ENCODE measurements around the gene C16orf96.
A peak's percentile ranks its signal among the peaks of the same experiment; 100 is the strongest.

The C16orf96 gene

GRCh38 chr16:4529085-4530060 is 26.8 kb upstream of the C16orf96 start:
- no peaks in the 10 kb centered on the region for H3K9me3 ChIP-seq (ENCODE audit: insufficient read depth, low read depth, low read length)
- peak overlapping the region; percentile 51; the same call in 1 of the 2 replicates for H3K9ac ChIP-seq (ENCODE audit: low read depth, low read length)
- peaks cover 14% of the 10 kb centered on the region for H3K4me1 ChIP-seq (ENCODE audit: insufficient read depth, low read length)
- peak overlapping the region; percentile 25; the same call in 1 of the 2 replicates for H3K4me3 ChIP-seq (ENCODE audit: low read length)
- no peak overlapping the region for H3K27ac ChIP-seq (ENCODE audit: low read length)
- H3K27me3 ChIP-seq (ENCODE audit: insufficient read depth, low read length), result no peaks in the 10 kb centered on the region
- peaks cover 19% of the 10 kb centered on the region; the same call in 1 of the 2 replicates for H3K36me3 ChIP-seq (ENCODE audit: insufficient read depth, low read depth, low read length)

- no peaks in the 10 kb centered on the region for H3K27me3 ChIP-seq (ENCODE audit: insufficient read depth, low read length)
- H3K9me3 ChIP-seq (ENCODE audit: insufficient read depth, low read depth, low read length), result no peaks in the 10 kb centered on the region
- H3K27ac ChIP-seq (ENCODE audit: low read length), result no peak overlapping the region
- H3K4me1 ChIP-seq (ENCODE audit: insufficient read depth, low read length), result peaks cover 14% of the 10 kb centered on the region
- H3K9ac ChIP-seq (ENCODE audit: low read depth, low read length), result no peak overlapping the region
- no peak overlapping the region for H3K4me3 ChIP-seq (ENCODE audit: low read length)
- H3K36me3 ChIP-seq (ENCODE audit: insufficient read depth, low read depth, low read length), result peaks cover 26% of the 10 kb centered on the region; the same call in 1 of the 2 replicates
Observed at GRCh38 chr16:4531811-4532210, 24.3 kb upstream of the C16orf96 start.

DNA sequence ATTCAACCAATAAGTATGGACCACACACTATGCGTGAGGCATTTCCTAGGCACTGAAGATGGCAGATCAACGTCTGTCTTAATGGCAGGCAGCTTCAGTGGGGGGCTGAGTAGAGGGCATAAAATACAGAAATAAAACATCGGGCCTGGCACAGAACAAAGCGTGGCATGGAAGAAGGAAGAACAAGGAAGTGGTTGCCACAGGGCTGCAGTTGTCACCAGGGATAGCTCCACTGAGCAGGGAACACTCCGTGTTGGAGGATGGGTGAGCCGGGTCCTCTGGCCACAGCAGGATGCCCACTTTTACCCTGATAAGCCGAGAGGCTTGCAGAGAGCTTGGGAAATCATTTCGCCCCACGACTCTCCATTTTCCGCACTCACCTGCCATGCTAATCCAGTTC is 23.9 kb upstream of the C16orf96 start:
- Histone ChIP-seq H3K27ac (ENCODE audit: low read length) (no peak overlapping the region), H3K36me3 (ENCODE audit: insufficient read depth, low read depth, low read length) (peaks cover 26% of the 10 kb centered on the region; the same call in 1 of the 2 replicates), H3K4me1 (ENCODE audit: insufficient read depth, low read length) (peaks cover 18% of the 10 kb centered on the region), H3K4me3 (ENCODE audit: low read length) (no peak overlapping the region), H3K27me3 (ENCODE audit: insufficient read depth, low read length) (no peaks in the 10 kb centered on the region), H3K9ac (ENCODE audit: low read depth, low read length) (no peak overlapping the region), H3K9me3 (ENCODE audit: insufficient read depth, low read depth, low read length) (no peaks in the 10 kb centered on the region)

DNA sequence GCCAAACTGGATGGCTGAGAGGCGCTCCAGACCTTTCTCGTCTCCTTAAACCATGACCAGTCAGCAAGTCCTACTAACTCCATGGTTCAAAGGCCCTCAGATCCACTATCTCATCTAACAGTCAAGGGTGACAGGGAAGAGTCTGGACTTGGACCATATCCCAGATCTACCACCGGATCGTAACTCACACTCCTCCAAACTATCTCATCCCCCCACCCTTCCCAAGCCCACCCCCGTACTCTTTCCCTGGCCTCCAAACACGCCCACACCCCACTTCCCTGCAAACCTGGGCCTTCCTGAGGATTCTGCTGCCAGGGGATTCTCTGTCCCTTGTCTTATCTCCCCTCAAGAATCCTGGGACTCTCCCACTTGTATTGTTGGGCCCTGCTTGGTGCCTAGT is 22.6 kb upstream of the C16orf96 start:
- Histone ChIP-seq H3K27ac (ENCODE audit: low read length) (no peak overlapping the region), H3K4me3 (ENCODE audit: low read length) (no peak overlapping the region), H3K4me1 (ENCODE audit: insufficient read depth, low read length) (peaks cover 18% of the 10 kb centered on the region), H3K36me3 (ENCODE audit: insufficient read depth, low read depth, low read length) (peaks cover 26% of the 10 kb centered on the region; the same call in 1 of the 2 replicates), H3K9me3 (ENCODE audit: insufficient read depth, low read depth, low read length) (no peaks in the 10 kb centered on the region), H3K27me3 (ENCODE audit: insufficient read depth, low read length) (no peaks in the 10 kb centered on the region), H3K9ac (ENCODE audit: low read depth, low read length) (no peak overlapping the region)

DNA sequence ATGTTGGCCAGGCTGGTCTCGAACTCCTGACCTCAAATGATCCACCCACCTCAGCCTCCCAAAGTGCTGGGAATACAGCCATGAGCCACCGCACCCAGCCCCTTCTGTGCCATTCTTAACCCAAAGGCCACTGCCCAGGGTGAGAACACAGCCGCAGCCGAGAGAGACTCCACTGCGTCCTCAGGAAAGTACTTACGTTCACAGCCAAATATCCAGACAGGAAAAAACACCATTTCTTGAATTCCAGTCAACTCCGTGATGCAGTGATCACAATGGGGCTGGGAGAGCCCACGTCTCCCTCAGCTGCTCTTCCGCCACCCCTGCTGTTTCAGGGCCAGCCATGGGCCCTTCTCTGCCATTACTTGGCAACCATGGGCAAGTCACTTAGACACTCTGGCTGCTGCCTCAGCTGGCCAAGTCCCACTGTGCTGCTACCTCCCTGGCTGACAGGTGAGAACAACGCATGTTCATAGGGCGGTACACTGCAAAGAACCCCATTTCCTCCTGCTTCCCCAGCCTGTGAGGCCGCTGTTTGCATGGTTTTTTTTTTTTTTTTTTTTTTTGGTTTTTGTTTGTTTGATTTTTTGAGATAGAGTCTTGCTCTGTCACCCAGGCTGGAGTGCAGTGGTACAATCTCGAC is 21.9 kb upstream of the C16orf96 start:
- H3K36me3 ChIP-seq (ENCODE audit: insufficient read depth, low read depth, low read length), result peaks cover 26% of the 10 kb centered on the region; the same call in 1 of the 2 replicates
- H3K9me3 ChIP-seq (ENCODE audit: insufficient read depth, low read depth, low read length), result peaks cover 5% of the 10 kb centered on the region
- peaks cover 5% of the 10 kb centered on the region; the same call in 1 of the 2 replicates for H3K27me3 ChIP-seq (ENCODE audit: insufficient read depth, low read length)
- no peak overlapping the region for H3K9ac ChIP-seq (ENCODE audit: low read depth, low read length)
- H3K27ac ChIP-seq (ENCODE audit: low read length), result no peak overlapping the region
- H3K4me1 ChIP-seq (ENCODE audit: insufficient read depth, low read length), result peaks cover 13% of the 10 kb centered on the region
- H3K4me3 ChIP-seq (ENCODE audit: low read length), result no peak overlapping the region

DNA sequence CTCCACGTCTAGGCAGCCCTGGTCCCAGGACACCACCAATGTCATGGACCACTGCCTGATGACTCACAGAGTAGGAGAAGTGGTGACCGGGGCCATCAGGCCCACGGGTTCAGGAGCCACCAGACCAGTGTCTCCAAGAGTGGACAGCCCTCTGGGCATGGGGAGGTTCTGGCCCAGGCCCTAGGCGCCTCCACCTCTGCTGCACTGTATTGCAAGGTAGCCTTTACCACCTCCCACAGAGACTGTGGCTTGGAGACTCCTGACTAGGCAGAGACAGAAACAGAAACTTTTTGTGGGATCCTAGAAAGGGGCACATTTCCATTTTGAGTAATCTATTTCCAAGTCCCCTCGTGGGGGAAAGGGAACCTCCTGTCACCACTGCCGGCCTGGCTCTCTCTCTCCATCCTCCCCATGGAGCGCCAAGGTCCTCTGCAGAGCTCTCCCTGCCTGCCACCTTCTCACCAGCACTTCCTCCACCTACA is 20.5 kb upstream of the C16orf96 start:
- H3K36me3 ChIP-seq (ENCODE audit: insufficient read depth, low read depth, low read length), result peaks cover 26% of the 10 kb centered on the region; the same call in 1 of the 2 replicates
- H3K9ac ChIP-seq (ENCODE audit: low read depth, low read length), result no peak overlapping the region
- H3K27me3 ChIP-seq (ENCODE audit: insufficient read depth, low read length), result peaks cover 15% of the 10 kb centered on the region
- H3K4me3 ChIP-seq (ENCODE audit: low read length), result no peak overlapping the region
- no peak overlapping the region for H3K27ac ChIP-seq (ENCODE audit: low read length)
- H3K4me1 ChIP-seq (ENCODE audit: insufficient read depth, low read length), result peaks cover 4% of the 10 kb centered on the region; the same call in 1 of the 2 replicates
- peaks cover 10% of the 10 kb centered on the region for H3K9me3 ChIP-seq (ENCODE audit: insufficient read depth, low read depth, low read length)

- Histone ChIP-seq H3K4me3 (ENCODE audit: low read length) (peak overlapping the region; percentile 91; the same call in 1 of the 2 replicates), H3K9ac (ENCODE audit: low read depth, low read length) (peak overlapping the region; percentile 86; the same call in 1 of the 2 replicates), H3K36me3 (ENCODE audit: insufficient read depth, low read depth, low read length) (peaks cover 24% of the 10 kb centered on the region; the same call in 1 of the 2 replicates)
Observed at GRCh38 chr16:4536391-4537106, 19.6 kb upstream of the C16orf96 start.

DNA sequence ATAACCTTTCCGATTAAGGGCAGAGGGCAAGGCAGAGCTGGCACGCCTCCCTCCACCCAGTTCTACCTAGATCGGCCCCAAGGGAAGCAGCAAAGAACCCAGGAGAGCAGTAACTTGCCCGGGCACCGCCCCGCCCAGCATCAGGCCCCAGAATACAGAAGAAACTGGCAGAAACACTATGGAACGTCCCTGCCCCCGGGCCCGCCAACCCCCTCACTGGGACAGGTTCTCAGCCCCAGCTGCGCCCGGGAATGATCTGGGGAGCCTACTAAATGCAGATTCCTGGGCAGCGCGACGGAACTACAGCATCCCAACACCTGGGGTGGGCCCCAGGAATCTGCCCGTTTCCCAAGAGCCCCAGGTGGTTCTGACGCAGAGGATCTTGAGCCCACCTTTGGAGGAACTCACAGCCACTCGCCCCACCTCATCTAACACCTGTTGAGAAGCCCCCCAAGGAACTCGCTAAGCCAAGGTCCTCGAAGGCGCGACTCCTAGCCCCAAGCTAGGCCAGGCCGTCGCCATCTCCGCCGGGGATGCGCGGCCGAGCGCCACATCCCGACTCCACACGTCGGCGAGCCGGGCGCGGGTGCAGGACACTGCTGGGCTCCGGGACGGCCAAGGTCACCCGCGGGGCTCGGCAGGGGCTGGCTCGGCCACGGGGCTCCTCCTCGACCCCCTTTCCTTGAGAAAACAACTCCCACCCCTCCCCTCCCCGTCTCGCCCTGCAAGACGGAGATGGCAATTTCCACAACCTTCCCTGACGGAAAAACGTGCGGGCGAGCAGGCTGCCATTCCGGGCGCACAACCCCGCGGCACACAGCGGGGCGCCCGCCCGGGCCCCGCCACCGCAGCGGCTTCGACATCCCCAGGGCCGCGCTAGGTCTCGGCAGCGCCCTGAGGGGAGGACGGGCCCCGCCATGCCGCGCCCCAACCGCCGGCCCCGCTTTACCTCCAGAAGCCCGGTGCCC is 18.5 kb upstream of the C16orf96 start:
- Histone ChIP-seq H3K27me3 (ENCODE audit: insufficient read depth, low read length) (peaks cover 15% of the 10 kb centered on the region), H3K27ac (ENCODE audit: low read length) (peak overlapping the region; percentile 77), H3K4me3 (ENCODE audit: low read length) (peak overlapping the region; percentile 91), H3K36me3 (ENCODE audit: insufficient read depth, low read depth, low read length) (peaks cover 13% of the 10 kb centered on the region; the same call in 1 of the 2 replicates), H3K9me3 (ENCODE audit: insufficient read depth, low read depth, low read length) (peaks cover 10% of the 10 kb centered on the region), H3K9ac (ENCODE audit: low read depth, low read length) (peak overlapping the region; percentile 86; the same call in 1 of the 2 replicates), H3K4me1 (ENCODE audit: insufficient read depth, low read length) (peaks cover 4% of the 10 kb centered on the region; the same call in 1 of the 2 replicates)

More at GRCh38 chr16:4536391-4537106, 19.6 kb upstream of the C16orf96 start:
- peaks cover 10% of the 10 kb centered on the region for H3K9me3 ChIP-seq (ENCODE audit: insufficient read depth, low read depth, low read length)
- no peak overlapping the region for H3K27ac ChIP-seq (ENCODE audit: low read length)
- peaks cover 15% of the 10 kb centered on the region for H3K27me3 ChIP-seq (ENCODE audit: insufficient read depth, low read length)
- H3K4me1 ChIP-seq (ENCODE audit: insufficient read depth, low read length), result peaks cover 4% of the 10 kb centered on the region; the same call in 1 of the 2 replicates

DNA sequence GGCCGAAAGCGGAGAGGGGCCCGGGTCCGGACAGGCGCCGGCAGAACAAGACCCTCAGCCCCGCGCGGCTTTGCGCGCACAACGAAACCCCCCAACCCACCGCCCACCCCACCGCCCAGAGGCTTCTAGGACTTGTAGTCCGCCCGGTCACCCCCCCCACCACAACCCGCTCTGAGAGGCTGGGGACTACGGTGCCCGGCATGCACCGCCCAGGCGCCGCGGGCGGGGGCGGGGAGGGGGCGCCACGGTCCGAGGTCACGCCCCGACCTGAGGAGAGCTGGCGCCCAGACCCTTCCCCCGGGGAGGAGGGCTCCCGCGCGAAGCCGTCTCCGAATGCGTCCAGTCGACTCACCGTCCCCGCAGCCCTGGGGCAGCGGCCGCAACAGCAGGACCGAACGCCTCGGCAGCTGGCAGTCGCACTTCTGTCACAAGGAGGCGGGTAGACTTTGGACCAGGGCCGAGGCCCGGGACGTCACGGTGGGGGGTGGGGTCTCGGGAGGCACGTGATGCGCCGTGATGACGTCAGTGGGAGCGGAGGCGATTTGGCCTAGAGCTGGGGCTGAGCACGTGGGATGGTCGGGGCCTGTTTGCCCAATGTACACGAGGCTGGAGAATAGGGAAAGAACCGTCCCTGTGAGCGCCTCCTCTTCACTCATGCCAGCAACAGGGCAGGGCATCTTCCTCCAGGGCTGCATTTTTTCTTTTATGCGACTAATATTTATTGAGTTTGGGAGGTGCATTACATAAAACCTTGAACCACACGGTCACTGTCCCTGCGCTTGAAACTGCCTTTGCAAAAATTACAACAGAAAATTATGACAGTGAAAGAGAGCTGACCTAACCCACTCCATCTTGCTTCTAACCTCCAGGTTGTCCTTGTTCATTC is 17.5 kb upstream of the C16orf96 start, which contains the start of gene CDIP1:
Gene CDIP1 (minus strand): TSS at position 424 of the 886 bp plus-strand sequence. CDS start 24,643 bp downstream, outside the sequence.
- peak within 1 kb of the TSS; percentile 86; the same call in 1 of the 2 replicates for H3K9ac ChIP-seq (ENCODE audit: low read depth, low read length)
- H3K9me3 ChIP-seq (ENCODE audit: insufficient read depth, low read depth, low read length), result peaks cover 10% of the 10 kb centered on the region
- peaks cover 7% of the 10 kb centered on the region; the same call in 1 of the 2 replicates for H3K36me3 ChIP-seq (ENCODE audit: insufficient read depth, low read depth, low read length)
- peak within 1 kb of the TSS; percentile 91 for H3K4me3 ChIP-seq (ENCODE audit: low read length)
- H3K27me3 ChIP-seq (ENCODE audit: insufficient read depth, low read length), result peaks cover 15% of the 10 kb centered on the region
- H3K27ac ChIP-seq (ENCODE audit: low read length), result peak within 1 kb of the TSS; percentile 77
- H3K4me1 ChIP-seq (ENCODE audit: insufficient read depth, low read length), result peaks cover 4% of the 10 kb centered on the region; the same call in 1 of the 2 replicates

Measured in iPS-20b (cell line).